ENCODE measurements around the gene FHAD1. TPM values are rescaled to one million over a fixed set of nuclear protein-coding genes. Genes with fewer than 3 reads are reported as not detected.

Gene FHAD1
- polyA plus RNA-seq, 1 of the 3 experiments (the other 2 are of a cell fraction) = 0.48 TPM

GRCh38 chr1:15289251-15289651 lies 42.2 kb downstream of the FHAD1 start:
- CTCF ChIA-PET = interaction anchor here (0.9 to 3.6 kb wide), 4 partner anchors 15 to 161 kb away, joined by 3 to 18 read pairs (median 5); no protein-coding TSS in a partner anchor
- Histone ChIP-seq H3K4me2 (no peak overlapping the region), H4K20me1 (ENCODE audit: insufficient read depth) (no peaks in the 10 kb centered on the region), H3K27ac (ENCODE audit: low read depth in 2 of 2, low read length in 1 of 2) (no peak overlapping the region), H3K9me2 (no peaks in the 10 kb centered on the region), H3K4me1 (ENCODE audit: control insufficient read depth in 1 of 2, insufficient read depth in 2 of 2, low read depth in 1 of 2, low read length in 1 of 2) (no peaks in the 10 kb centered on the region; a peak in 1 of 4 replicates), H3K4me3 (ENCODE audit: low read depth in 2 of 2, low read length in 1 of 2) (no peak overlapping the region), H3K9ac (no peak overlapping the region), H3K79me2 (ENCODE audit: insufficient read depth) (no peaks in the 10 kb centered on the region), H3K9me3 (no peaks in the 10 kb centered on the region), H2AFZ (ENCODE audit: low read depth) (no peak overlapping the region), H3F3A (replicated peaks; ENCODE audit: insufficient read depth) (no peaks in the 10 kb centered on the region), H3K36me3 (replicated peaks in 1 of 2; ENCODE audit: control insufficient read depth in 1 of 2, insufficient read depth in 2 of 2, low read length in 1 of 2) (no peaks in the 10 kb centered on the region), H3K27me3 (ENCODE audit: insufficient read depth) (no peaks in the 10 kb centered on the region)
- POLR2A ChIA-PET = no interaction called here
- TF ChIP-seq, protein P1, sequence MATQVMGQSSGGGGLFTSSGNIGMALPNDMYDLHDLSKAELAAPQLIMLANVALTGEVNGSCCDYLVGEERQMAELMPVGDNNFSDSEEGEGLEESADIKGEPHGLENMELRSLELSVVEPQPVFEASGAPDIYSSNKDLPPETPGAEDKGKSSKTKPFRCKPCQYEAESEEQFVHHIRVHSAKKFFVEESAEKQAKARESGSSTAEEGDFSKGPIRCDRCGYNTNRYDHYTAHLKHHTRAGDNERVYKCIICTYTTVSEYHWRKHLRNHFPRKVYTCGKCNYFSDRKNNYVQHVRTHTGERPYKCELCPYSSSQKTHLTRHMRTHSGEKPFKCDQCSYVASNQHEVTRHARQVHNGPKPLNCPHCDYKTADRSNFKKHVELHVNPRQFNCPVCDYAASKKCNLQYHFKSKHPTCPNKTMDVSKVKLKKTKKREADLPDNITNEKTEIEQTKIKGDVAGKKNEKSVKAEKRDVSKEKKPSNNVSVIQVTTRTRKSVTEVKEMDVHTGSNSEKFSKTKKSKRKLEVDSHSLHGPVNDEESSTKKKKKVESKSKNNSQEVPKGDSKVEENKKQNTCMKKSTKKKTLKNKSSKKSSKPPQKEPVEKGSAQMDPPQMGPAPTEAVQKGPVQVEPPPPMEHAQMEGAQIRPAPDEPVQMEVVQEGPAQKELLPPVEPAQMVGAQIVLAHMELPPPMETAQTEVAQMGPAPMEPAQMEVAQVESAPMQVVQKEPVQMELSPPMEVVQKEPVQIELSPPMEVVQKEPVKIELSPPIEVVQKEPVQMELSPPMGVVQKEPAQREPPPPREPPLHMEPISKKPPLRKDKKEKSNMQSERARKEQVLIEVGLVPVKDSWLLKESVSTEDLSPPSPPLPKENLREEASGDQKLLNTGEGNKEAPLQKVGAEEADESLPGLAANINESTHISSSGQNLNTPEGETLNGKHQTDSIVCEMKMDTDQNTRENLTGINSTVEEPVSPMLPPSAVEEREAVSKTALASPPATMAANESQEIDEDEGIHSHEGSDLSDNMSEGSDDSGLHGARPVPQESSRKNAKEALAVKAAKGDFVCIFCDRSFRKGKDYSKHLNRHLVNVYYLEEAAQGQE (IDR thresholded peaks at IDR 0.05; ENCODE audit: low read depth, low read length) = peak; percentile 80
- TF ChIP-seq EP300 (IDR thresholded peaks at IDR 0.05; ENCODE audit: borderline replicate concordance in 1 of 2, low read depth in 1 of 2, low read length in 1 of 2) = no peak
- DNase-seq = no peak
- WGBS (ENCODE audit: low lambda C conversion rate) = 86% methylated on average over 12 of the region's 14 CpGs

GRCh38 chr1:15290382-15290781 lies 43.4 kb downstream of the FHAD1 start:
- Histone ChIP-seq H3K9me3 (no peaks in the 10 kb centered on the region), H3K4me3 (ENCODE audit: low read depth in 2 of 2, low read length in 1 of 2) (no peak overlapping the region), H3K79me2 (ENCODE audit: insufficient read depth) (no peaks in the 10 kb centered on the region), H4K20me1 (ENCODE audit: insufficient read depth) (no peaks in the 10 kb centered on the region), H3K27me3 (ENCODE audit: insufficient read depth) (no peaks in the 10 kb centered on the region), H2AFZ (ENCODE audit: low read depth) (no peak overlapping the region), H3F3A (replicated peaks; ENCODE audit: insufficient read depth) (no peaks in the 10 kb centered on the region), H3K4me1 (ENCODE audit: control insufficient read depth in 1 of 2, insufficient read depth in 2 of 2, low read depth in 1 of 2, low read length in 1 of 2) (no peaks in the 10 kb centered on the region), H3K27ac (ENCODE audit: low read depth in 2 of 2, low read length in 1 of 2) (no peak overlapping the region), H3K4me2 (no peak overlapping the region), H3K9me2 (no peaks in the 10 kb centered on the region), H3K9ac (no peak overlapping the region), H3K36me3 (replicated peaks in 1 of 2; ENCODE audit: control insufficient read depth in 1 of 2, insufficient read depth in 2 of 2, low read length in 1 of 2) (no peaks in the 10 kb centered on the region)
- ChIA-PET POLR2A (no interaction called here), CTCF (interaction anchor here (0.6 to 3.6 kb wide), 4 partner anchors 14 to 190 kb away, joined by 3 to 18 read pairs (median 4); no protein-coding TSS in a partner anchor)
- 84% methylated on average over 9 of the region's 9 CpGs for WGBS (ENCODE audit: low lambda C conversion rate)
- DNase-seq = no peak
- no peak for TF ChIP-seq ELF1 (IDR thresholded peaks at IDR 0.05)
- TF ChIP-seq GABPA (IDR thresholded peaks at IDR 0.05; ENCODE audit: low read depth) = no peak
- no peak for TF ChIP-seq TAF1 (IDR thresholded peaks at IDR 0.05; ENCODE audit: borderline replicate concordance, low read depth, low read length)
- TF ChIP-seq FOXJ3 (CRISPR knock-in tag; IDR thresholded peaks at IDR 0.05) = no peak
- TF ChIP-seq, protein P2, sequence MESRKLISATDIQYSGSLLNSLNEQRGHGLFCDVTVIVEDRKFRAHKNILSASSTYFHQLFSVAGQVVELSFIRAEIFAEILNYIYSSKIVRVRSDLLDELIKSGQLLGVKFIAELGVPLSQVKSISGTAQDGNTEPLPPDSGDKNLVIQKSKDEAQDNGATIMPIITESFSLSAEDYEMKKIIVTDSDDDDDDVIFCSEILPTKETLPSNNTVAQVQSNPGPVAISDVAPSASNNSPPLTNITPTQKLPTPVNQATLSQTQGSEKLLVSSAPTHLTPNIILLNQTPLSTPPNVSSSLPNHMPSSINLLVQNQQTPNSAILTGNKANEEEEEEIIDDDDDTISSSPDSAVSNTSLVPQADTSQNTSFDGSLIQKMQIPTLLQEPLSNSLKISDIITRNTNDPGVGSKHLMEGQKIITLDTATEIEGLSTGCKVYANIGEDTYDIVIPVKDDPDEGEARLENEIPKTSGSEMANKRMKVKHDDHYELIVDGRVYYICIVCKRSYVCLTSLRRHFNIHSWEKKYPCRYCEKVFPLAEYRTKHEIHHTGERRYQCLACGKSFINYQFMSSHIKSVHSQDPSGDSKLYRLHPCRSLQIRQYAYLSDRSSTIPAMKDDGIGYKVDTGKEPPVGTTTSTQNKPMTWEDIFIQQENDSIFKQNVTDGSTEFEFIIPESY (IDR thresholded peaks at IDR 0.05; ENCODE audit: borderline replicate concordance, low read depth) = no peak
- TF ChIP-seq RXRA (IDR thresholded peaks at IDR 0.05; ENCODE audit: borderline replicate concordance, low read depth) = no peak
- no peak for TF ChIP-seq SMC3 (IDR thresholded peaks at IDR 0.05; ENCODE audit: low read depth, low read length)
- TF ChIP-seq NRF1 (IDR thresholded peaks at IDR 0.05; ENCODE audit: low read depth, low read length) = no peak
- TF ChIP-seq, protein P1 (IDR thresholded peaks at IDR 0.05; ENCODE audit: low read depth, low read length) = no peak
- TF ChIP-seq RAD21 (IDR thresholded peaks at IDR 0.05; ENCODE audit: low read length) = no peak
- no peak for TF ChIP-seq GATA2 (CRISPR knock-in tag; IDR thresholded peaks at IDR 0.05)
- no peak for TF ChIP-seq MAX (IDR thresholded peaks at IDR 0.05; ENCODE audit: low read depth)

All from SK-N-SH (cell line).